Activated B cell treated with CpG ODN at 0.5 μM for 24 hours (primary cell): ENCODE data around the gene TRERF1. TPM values are rescaled to one million over a fixed set of nuclear protein-coding genes. Genes with fewer than 3 reads are reported as not detected.

ENCODE experiments used
- ATAC-seq: fragments of 200-7000 bp; cut with Tn5 transposase; one replicate; pipeline ENCODE4 v1.10.0; 2021; ENCODE audit warnings: low read depth, mild to moderate bottlenecking, moderate library complexity
- CTCF ChIA-PET: fragments of 350-600 bp; sonication (Branson Sonifier 250); formaldehyde crosslinking; loops from one replicate; lab custom pipeline; 2021; ENCODE audit warnings: antibody characterized with exemption; lab: Charles Lee
- POLR2A ChIA-PET: fragments of 350-600 bp; sonication (Branson Sonifier 250); formaldehyde crosslinking; loops from one replicate; lab custom pipeline; 2021; ENCODE audit warnings: antibody characterized with exemption; lab: Charles Lee
- DNase-seq: peaks from one replicate; pipeline ENCODE4 v3.0.0; 2022
- H3K27ac Mint-ChIP-seq: one replicate; pipeline ENCODE4 v1.8.0; 2020; ENCODE audit warnings: mixed read lengths
- H3K27me3 Mint-ChIP-seq: one replicate; pipeline ENCODE4 v1.8.0; 2021; ENCODE audit warnings: mixed read lengths
- H3K36me3 Mint-ChIP-seq: one replicate; pipeline ENCODE4 v1.8.0; 2021; ENCODE audit warnings: low read depth, mixed read lengths
- H3K4me1 Mint-ChIP-seq: one replicate; pipeline ENCODE4 v1.8.0; 2021; ENCODE audit warnings: mixed read lengths
- H3K4me3 Mint-ChIP-seq: one replicate; pipeline ENCODE4 v1.8.0; 2020; ENCODE audit warnings: mild to moderate bottlenecking, mixed read lengths
- H3K9me3 Mint-ChIP-seq: one replicate; pipeline ENCODE4 v1.8.0; 2020; ENCODE audit warnings: mixed read lengths
- intact Hi-C: fragments of 100-400 bp; cut with micrococcal nuclease; formaldehyde crosslinking; loops from one replicate; pipeline ENCODE4 v1.15.1; 2024
- total RNA-seq: library from RNA; stranded (reverse); gene quantifications from 2 replicates; pipeline ENCODE4 v1.2.3, GENCODE V29; 2022
- TF ChIP-seq, protein P1 (sequence below): fragments of 200-600 bp; IDR thresholded peaks from one replicate; pipeline ENCODE4 v1.8.0; 2022; ENCODE audit warnings: antibody characterized with exemption, mild to moderate bottlenecking

TRERF1 gene
- total RNA-seq, 1 donor from 2014 or later, result 4.1 TPM

- ChIA-PET POLR2A (no interaction called here), CTCF (no interaction called here)
- H3K27ac Mint-ChIP-seq, result no peak overlapping the region
- no peaks in the 10 kb centered on the region for H3K9me3 Mint-ChIP-seq
- intact Hi-C loops, result no loop called here
- ATAC-seq, result no peak
- no peaks in the 10 kb centered on the region for H3K36me3 Mint-ChIP-seq
- no peaks in the 10 kb centered on the region for H3K4me1 Mint-ChIP-seq
- DNase-seq, result no peak
- TF ChIP-seq, protein P1, sequence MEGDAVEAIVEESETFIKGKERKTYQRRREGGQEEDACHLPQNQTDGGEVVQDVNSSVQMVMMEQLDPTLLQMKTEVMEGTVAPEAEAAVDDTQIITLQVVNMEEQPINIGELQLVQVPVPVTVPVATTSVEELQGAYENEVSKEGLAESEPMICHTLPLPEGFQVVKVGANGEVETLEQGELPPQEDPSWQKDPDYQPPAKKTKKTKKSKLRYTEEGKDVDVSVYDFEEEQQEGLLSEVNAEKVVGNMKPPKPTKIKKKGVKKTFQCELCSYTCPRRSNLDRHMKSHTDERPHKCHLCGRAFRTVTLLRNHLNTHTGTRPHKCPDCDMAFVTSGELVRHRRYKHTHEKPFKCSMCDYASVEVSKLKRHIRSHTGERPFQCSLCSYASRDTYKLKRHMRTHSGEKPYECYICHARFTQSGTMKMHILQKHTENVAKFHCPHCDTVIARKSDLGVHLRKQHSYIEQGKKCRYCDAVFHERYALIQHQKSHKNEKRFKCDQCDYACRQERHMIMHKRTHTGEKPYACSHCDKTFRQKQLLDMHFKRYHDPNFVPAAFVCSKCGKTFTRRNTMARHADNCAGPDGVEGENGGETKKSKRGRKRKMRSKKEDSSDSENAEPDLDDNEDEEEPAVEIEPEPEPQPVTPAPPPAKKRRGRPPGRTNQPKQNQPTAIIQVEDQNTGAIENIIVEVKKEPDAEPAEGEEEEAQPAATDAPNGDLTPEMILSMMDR, result no peak
- no peaks in the 10 kb centered on the region for H3K27me3 Mint-ChIP-seq
- H3K4me3 Mint-ChIP-seq, result no peak overlapping the region
These were observed 196.7 kb downstream of the TRERF1 start for GRCh38 chr6:42255050-42255449.

GRCh38 chr6:42254505-42254904 is 197.2 kb downstream of the TRERF1 start:
- H3K36me3 Mint-ChIP-seq, result no peaks in the 10 kb centered on the region
- DNase-seq, result no peak
- ATAC-seq, result no peak
- intact Hi-C loops, result no loop called here
- TF ChIP-seq, protein P1, result no peak
- no peak overlapping the region for H3K4me3 Mint-ChIP-seq
- no peaks in the 10 kb centered on the region for H3K9me3 Mint-ChIP-seq
- no peak overlapping the region for H3K27ac Mint-ChIP-seq
- H3K4me1 Mint-ChIP-seq, result no peaks in the 10 kb centered on the region
- CTCF ChIA-PET, result no interaction called here
- H3K27me3 Mint-ChIP-seq, result no peaks in the 10 kb centered on the region
- POLR2A ChIA-PET, result no interaction called here

DNA sequence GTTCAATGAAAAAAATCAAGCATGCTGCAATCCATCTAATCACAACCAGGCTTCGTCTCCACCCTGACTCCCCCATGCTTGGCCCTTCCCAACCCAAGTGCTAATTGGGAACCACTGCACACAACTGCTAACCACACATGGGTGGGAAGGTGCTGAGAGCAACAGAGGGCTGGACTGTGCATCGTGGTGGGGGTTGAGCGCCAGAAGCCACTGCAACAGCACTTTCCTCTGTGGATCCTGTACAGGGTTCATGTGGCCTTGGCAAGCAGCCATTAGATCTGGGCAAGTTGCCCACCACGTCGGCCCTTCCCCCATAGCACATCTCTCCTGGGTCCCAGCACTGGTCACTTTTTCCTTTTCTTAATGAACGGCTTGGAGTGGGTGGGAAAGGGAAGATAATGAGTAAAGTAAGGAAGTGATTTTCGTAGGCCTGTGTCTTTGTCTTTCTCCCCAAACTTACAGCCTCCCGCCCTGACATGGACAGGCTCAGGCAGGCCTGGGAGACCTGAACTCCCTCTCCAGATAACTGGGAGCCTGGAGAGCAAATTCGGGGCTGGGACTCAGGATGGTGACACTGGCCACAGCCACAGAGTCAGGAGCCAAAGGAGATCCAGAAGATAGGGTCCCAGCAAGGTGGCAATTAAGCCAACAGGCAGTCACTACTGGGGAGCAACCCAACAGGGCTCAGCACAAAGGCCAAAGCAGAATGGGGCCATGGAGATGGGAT is 199.7 kb downstream of the TRERF1 start:
- CTCF ChIA-PET, result no interaction called here
- H3K4me1 Mint-ChIP-seq, result no peaks in the 10 kb centered on the region
- POLR2A ChIA-PET, result no interaction called here
- H3K36me3 Mint-ChIP-seq, result no peaks in the 10 kb centered on the region
- intact Hi-C loops, result no loop called here
- no peak overlapping the region for H3K4me3 Mint-ChIP-seq
- no peak overlapping the region for H3K27ac Mint-ChIP-seq
- H3K9me3 Mint-ChIP-seq, result no peaks in the 10 kb centered on the region
- no peaks in the 10 kb centered on the region for H3K27me3 Mint-ChIP-seq
- no peak for DNase-seq
- ATAC-seq, result no peak
- TF ChIP-seq, protein P1, result no peak

- H3K9me3 Mint-ChIP-seq, result no peaks in the 10 kb centered on the region
- ChIA-PET CTCF (no interaction called here), POLR2A (interaction anchor here (0.6 kb wide), 1 partner anchor 10 kb away, joined by 7 read pairs; no protein-coding TSS in a partner anchor)
- TF ChIP-seq, protein P1, result no peak
- ATAC-seq, result no peak
- intact Hi-C loops, result no loop called here
- H3K4me1 Mint-ChIP-seq, result no peaks in the 10 kb centered on the region
- no peak overlapping the region for H3K27ac Mint-ChIP-seq
- no peaks in the 10 kb centered on the region for H3K36me3 Mint-ChIP-seq
- DNase-seq, result no peak
- H3K4me3 Mint-ChIP-seq, result no peak overlapping the region
- no peaks in the 10 kb centered on the region for H3K27me3 Mint-ChIP-seq
These were observed 200.2 kb downstream of the TRERF1 start for GRCh38 chr6:42251500-42251899.

GRCh38 chr6:42250274-42250931 is 201.3 kb downstream of the TRERF1 start:
- TF ChIP-seq, protein P1, result no peak
- ChIA-PET POLR2A (interaction anchor here (0.6 kb wide), 1 partner anchor 9 kb away, joined by 7 read pairs; no protein-coding TSS in a partner anchor), CTCF (no interaction called here)
- H3K36me3 Mint-ChIP-seq, result no peaks in the 10 kb centered on the region
- H3K9me3 Mint-ChIP-seq, result no peaks in the 10 kb centered on the region
- DNase-seq (no peak), ATAC-seq (no peak)
- intact Hi-C loops, result no loop called here
- no peaks in the 10 kb centered on the region for H3K4me1 Mint-ChIP-seq
- no peaks in the 10 kb centered on the region for H3K27me3 Mint-ChIP-seq
- no peak overlapping the region for H3K4me3 Mint-ChIP-seq
- H3K27ac Mint-ChIP-seq, result no peak overlapping the region
